HepG2 (cell line): Measurements from ENCODE around the gene CDC42SE2. TPM values are rescaled to one million over a fixed set of nuclear protein-coding genes. Genes with fewer than 3 reads are reported as not detected.
A peak's percentile ranks its signal among the peaks of the same experiment; 100 is the strongest.

ENCODE experiments used
- ATAC-seq: fragments of 200-7000 bp; cut with Tn5 transposase; 3 replicates; pipeline ENCODE4 v1.9.1; 2020; ENCODE audit warnings: mild to moderate bottlenecking, moderate library complexity
- BruUV-seq: library from RNA; stranded (reverse); fragments of 400-500 nt; replicated peaks from 2 replicates; lab custom pipeline; 2021; lab: Mats Ljungman, UMichigan
- CTCF ChIA-PET: fragments of 300-600 bp; formaldehyde crosslinking; extraction: SDS; loops from one replicate; lab custom pipeline; 2021; ENCODE audit warnings: low total read pairs, inconsistent platforms, low intra/inter-chr PET ratio; lab: Yijun Ruan, JAX
- POLR2A ChIA-PET: fragments of 350-600 bp; sonication (Branson Sonifier 250); formaldehyde crosslinking; loops from one replicate; lab custom pipeline; 2020; ENCODE audit warnings: antibody characterized with exemption, inconsistent platforms; lab: Yijun Ruan, JAX
- DNase-seq: peaks from one replicate; pipeline ENCODE4 v3.0.0-alpha.2; 2015; ENCODE audit warnings: low spot score
- FAIRE-seq: peaks from 3 replicates; lab custom pipeline; 2011; peaks lifted over from hg19 to GRCh38; lab: Jason Lieb, UNC
- H2AFZ ChIP-seq: one replicate; pipeline ENCODE4 v1.6.1; 2011; ENCODE audit warnings: low read length, inconsistent platforms
- H3K27ac ChIP-seq: fragments of 300-600 bp; 3 replicates; pipeline ENCODE4 v1.8.0; 2011; ENCODE audit warnings: mixed run types, mild to moderate bottlenecking, mixed read lengths, low read length, inconsistent platforms; ENCODE audit not compliant: insufficient read depth; ENCODE audit errors: extremely low read length
- H3K27me3 ChIP-seq, 2 experiments: fragments of 200-600 bp in 1 of 2; 2 replicates in 1 of 2; 3 replicates in 1 of 2; pipeline versions ENCODE4 v1.6.0 to v1.8.0; 2011; ENCODE audit warnings: low read length in 2 of 2, mild to moderate bottlenecking in 2 of 2, moderate library complexity in 2 of 2, inconsistent platforms in 1 of 2; ENCODE audit not compliant: insufficient read depth in 2 of 2, control insufficient read depth in 1 of 2
- H3K36me3 ChIP-seq, 2 experiments: fragments of 200-600 bp in 1 of 2; replicated peaks in 1 of 2; 2 replicates in 1 of 2; 3 replicates in 1 of 2; pipeline versions ENCODE4 v1.5.1 to v1.8.0; 2011; ENCODE audit warnings: low read length in 2 of 2, inconsistent platforms in 1 of 2; ENCODE audit not compliant: insufficient read depth in 2 of 2, control insufficient read depth in 1 of 2
- H3K4me1 ChIP-seq: 2 replicates; pipeline ENCODE4 v1.5.1; 2012; ENCODE audit warnings: low read length, inconsistent platforms; ENCODE audit not compliant: insufficient read depth
- H3K4me2 ChIP-seq: 2 replicates; pipeline ENCODE4 v1.6.0; 2011; ENCODE audit warnings: low read depth, low read length, inconsistent platforms
- H3K4me3 ChIP-seq, 3 experiments: fragments of 200-600 bp in 1 of 3; sonication (generic), shearing (Covaris generic) in 1 of 3; replicated peaks in 1 of 3; 2 replicates each; pipeline ENCODE4 v1.5.1; 2011 to 2016; ENCODE audit warnings: low read length in 3 of 3, inconsistent platforms in 2 of 3, low read depth in 2 of 3, mild to moderate bottlenecking in 2 of 3, control low read depth in 1 of 3, mixed read lengths in 1 of 3; ENCODE audit not compliant: insufficient read depth in 1 of 3
- H3K79me2 ChIP-seq: one replicate; pipeline ENCODE4 v1.6.1; 2011; ENCODE audit warnings: low read length, inconsistent platforms; ENCODE audit not compliant: insufficient read depth
- H3K9ac ChIP-seq: 2 replicates; pipeline ENCODE4 v1.6.0; 2011; ENCODE audit warnings: mild to moderate bottlenecking, low read depth, low read length, inconsistent platforms; ENCODE audit not compliant: insufficient read depth
- H3K9me3 ChIP-seq: 2 replicates; pipeline ENCODE4 v1.5.1; 2012; ENCODE audit warnings: mild to moderate bottlenecking, low read length
- H4K20me1 ChIP-seq: 2 replicates; pipeline ENCODE4 v1.6.0; 2011; ENCODE audit warnings: inconsistent platforms, mild to moderate bottlenecking, low read length, moderate library complexity; ENCODE audit not compliant: insufficient read depth
- HCFC1 ChIP-seq: fragments of 150-350 bp; IDR thresholded peaks from 2 replicates; pipeline ENCODE4 v1.6.1; 2014; ENCODE audit warnings: low read depth, low read length
- PRMT3 ChIP-seq: sonication (generic); formaldehyde crosslinking; IDR thresholded peaks from 2 replicates; pipeline ENCODE4 v1.8.1; 2022; ENCODE audit warnings: low read depth, mild to moderate bottlenecking, moderate library complexity, missing genetic modification reagents, borderline replicate concordance
- SALL2 ChIP-seq: sonication (generic); formaldehyde crosslinking; IDR thresholded peaks from 2 replicates; pipeline ENCODE4 v1.8.1; 2023; ENCODE audit warnings: mild to moderate bottlenecking, missing genetic modification reagents, inconsistent platforms
- TBP ChIP-seq: sonication (generic); formaldehyde crosslinking; IDR thresholded peaks from 2 replicates; pipeline ENCODE4 v1.5.0; 2020; ENCODE audit warnings: missing genetic modification reagents
- TGIF2 ChIP-seq: IDR thresholded peaks from 2 replicates; pipeline ENCODE4 v1.6.1; 2016; ENCODE audit warnings: control low read depth, missing compliant biosample characterization
- ZNF33A ChIP-seq: sonication (generic); formaldehyde crosslinking; IDR thresholded peaks from 2 replicates; pipeline ENCODE4 v1.5.1; 2020; ENCODE audit warnings: missing genetic modification reagents, mild to moderate bottlenecking, moderate library complexity, borderline replicate concordance
- ZNF530 ChIP-seq: sonication (generic); formaldehyde crosslinking; IDR thresholded peaks from 2 replicates; pipeline ENCODE4 v1.5.0; 2020; ENCODE audit warnings: low read depth, mild to moderate bottlenecking, missing genetic modification reagents
- ZNF572 ChIP-seq: sonication (generic); formaldehyde crosslinking; IDR thresholded peaks from 2 replicates; pipeline ENCODE4 v1.5.1; 2020; ENCODE audit warnings: mild to moderate bottlenecking, missing genetic modification reagents
- ZNF839 ChIP-seq: sonication (generic); formaldehyde crosslinking; IDR thresholded peaks from 2 replicates; pipeline ENCODE4 v1.4.0; 2020; ENCODE audit warnings: missing genetic modification reagents, mild to moderate bottlenecking, borderline replicate concordance
- ZSCAN25 ChIP-seq: sonication (generic); formaldehyde crosslinking; IDR thresholded peaks from 2 replicates; pipeline ENCODE4 v1.8.0; 2022; ENCODE audit warnings: mild to moderate bottlenecking, missing genetic modification reagents
- WGBS: methylation state at CpG from one replicate; pipeline ENCODE4 v1.1.6; 2017; ENCODE audit warnings: low lambda C conversion rate; 5-methylcytosine and 5-hydroxymethylcytosine counted together
- in situ Hi-C: cut with HindIII; loops from 2 replicates; pipeline ENCODE4 v1.10.0; 2017; ENCODE audit warnings: low pct_unique_long_range_greater_than_20kb; ENCODE audit not compliant: extremely low pct_ligation_motif_present
- intact Hi-C: fragments of 100-400 bp; cut with micrococcal nuclease; formaldehyde crosslinking; loops from one replicate; pipeline ENCODE4 v1.10.0; 2022; ENCODE audit not compliant: unreplicated experiment
- polyA plus RNA-seq, 8 experiments: library from polyadenylated mRNA; depleted of rRNA in 3 of 8; stranded (reverse) in 7 of 8; unstranded in 1 of 8; fragments of >200 nt; fragmentation: Illumina TruSeq in 4 of 8; extraction: Trizol in 4 of 8; gene quantifications; 2 replicates each; pipeline versions ENCODE4 v1.2.1 to v1.2.3, GENCODE V29; 2011 to 2016; ENCODE audit warnings: low read depth in 4 of 8, missing spikeins in 1 of 8, mixed read lengths in 1 of 8; ENCODE audit not compliant: insufficient read depth in 1 of 8
- total RNA-seq, 5 experiments: library from RNA; depleted of rRNA; stranded (reverse); fragments of >200 nt; fragmentation: Illumina TruSeq; extraction: Trizol; gene quantifications; 2 replicates each; pipeline ENCODE4 v1.2.3, GENCODE V29; 2016; ENCODE audit warnings: low read depth in 1 of 5
- TF ChIP-seq, protein P1 (sequence below): IDR thresholded peaks from 2 replicates; pipeline ENCODE4 v1.6.1; 2016; ENCODE audit warnings: missing genetic modification reagents, missing compliant biosample characterization

CDC42SE2 gene
- total and polyA plus RNA-seq, 2 of the 13 experiments (the other 11 are each of a cell fraction or from before 2014, with no cell fraction given) = 19.6 to 25.0 TPM

DNA sequence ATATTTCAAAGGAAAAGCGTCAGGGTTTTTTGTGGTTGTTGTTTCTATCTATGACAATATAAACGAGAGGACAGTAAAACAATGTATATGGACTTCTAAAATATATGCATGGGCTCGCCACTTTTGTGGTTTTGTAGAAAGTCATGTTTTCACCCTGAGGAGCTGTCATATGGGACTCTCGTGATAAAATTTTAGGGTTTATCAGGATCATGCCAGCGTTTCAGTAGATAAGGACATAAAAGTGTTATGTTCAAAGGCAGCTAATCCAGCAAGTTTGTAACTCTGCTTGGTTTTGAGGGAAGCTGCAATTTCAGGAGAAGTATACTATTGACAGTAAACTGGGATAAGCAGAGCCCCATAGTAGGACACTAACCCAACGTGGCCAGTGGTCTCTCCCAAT is 120.3 kb downstream of the CDC42SE2 start:
- Histone ChIP-seq H2AFZ (no peak overlapping the region), H4K20me1 (no peaks in the 10 kb centered on the region), H3K4me2 (no peak overlapping the region), H3K27me3 (no peaks in the 10 kb centered on the region), H3K36me3 (peaks cover 0 to 6% of the 10 kb centered on the region in 2 experiments; a peak in 1 of 5 replicates), H3K4me3 (no peak overlapping the region), H3K27ac (peak overlapping the region; percentile 25), H3K79me2 (peaks cover 11% of the 10 kb centered on the region), H3K9me3 (no peaks in the 10 kb centered on the region), H3K4me1 (peaks cover 67% of the 10 kb centered on the region), H3K9ac (no peak overlapping the region)
- CTCF ChIA-PET = no interaction called here
- no peak for DNase-seq
- FAIRE-seq = no peak
- POLR2A ChIA-PET = no interaction called here
- TF ChIP-seq ZNF33A (CRISPR knock-in tag) (no peak), ZNF572 (CRISPR knock-in tag) (no peak), ZSCAN25 (CRISPR knock-in tag) (no peak), TBP (CRISPR knock-in tag) (no peak), ZNF839 (CRISPR knock-in tag) (no peak), TGIF2 (CRISPR knock-in tag) (no peak), PRMT3 (CRISPR knock-in tag) (no peak), ZNF530 (no peak), HCFC1 (no peak), SALL2 (no peak)
- TF ChIP-seq, protein P1, sequence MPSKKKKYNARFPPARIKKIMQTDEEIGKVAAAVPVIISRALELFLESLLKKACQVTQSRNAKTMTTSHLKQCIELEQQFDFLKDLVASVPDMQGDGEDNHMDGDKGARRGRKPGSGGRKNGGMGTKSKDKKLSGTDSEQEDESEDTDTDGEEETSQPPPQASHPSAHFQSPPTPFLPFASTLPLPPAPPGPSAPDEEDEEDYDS (CRISPR knock-in tag) = no peak
- 92% methylated on average over 6 of the region's 6 CpGs for WGBS
- ATAC-seq = no peak
- intact Hi-C loops = no loop called here
- BruUV-seq = no TSS peak
- in situ Hi-C loops = loop anchor here (5.0 to 25.0 kb wide), 3 partner anchors 107 to 497 kb away; partner anchors contain the start of gene LYRM7
